Measurements from ENCODE around the gene ACRBP.

Gene ACRBP

DNA sequence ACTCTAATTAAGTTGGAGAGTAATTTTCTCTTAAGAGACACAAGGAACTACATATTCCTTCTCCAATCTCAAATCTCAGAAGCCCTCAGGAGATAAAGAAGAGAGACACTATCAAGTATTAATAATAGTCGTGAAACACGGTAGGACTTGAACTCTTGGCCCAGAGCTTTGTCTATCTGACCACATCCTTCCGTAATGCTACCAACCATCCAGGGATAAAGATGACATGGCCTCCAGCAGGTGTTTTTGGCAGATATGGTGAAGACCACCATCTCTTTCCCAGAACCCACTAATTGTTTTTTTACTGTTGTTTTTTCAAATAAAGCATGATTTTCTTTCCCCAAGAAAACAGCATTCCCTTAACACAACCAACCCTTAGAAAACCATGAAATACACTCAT lies 38.6 kb upstream of the ACRBP start:
- H3K36me3 ChIP-seq (ENCODE audit: insufficient read depth, low read length) = peaks cover 22% of the 10 kb centered on the region
- H3K9me3 ChIP-seq (ENCODE audit: low read depth, low read length) = no peaks in the 10 kb centered on the region
- H3K9ac ChIP-seq (ENCODE audit: insufficient read length) = no peak overlapping the region

DNA sequence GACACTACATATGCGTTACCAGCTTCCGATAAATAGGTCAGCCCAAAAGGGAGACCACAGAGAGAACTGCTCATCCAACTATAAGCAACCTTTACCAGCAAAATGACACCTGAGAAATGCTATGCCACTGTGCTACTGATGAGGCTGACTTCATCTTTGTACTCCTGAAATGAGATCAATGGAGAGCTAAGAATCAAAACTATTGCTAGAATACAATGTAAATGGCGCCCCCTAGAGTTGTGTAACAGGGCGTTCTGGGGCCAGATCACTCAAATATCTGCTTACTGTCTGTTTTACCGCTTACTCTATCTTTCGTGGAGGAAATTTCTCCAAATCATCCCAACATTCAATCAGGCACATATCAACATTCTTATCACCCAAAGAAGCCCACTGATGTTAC lies 37.4 kb upstream of the ACRBP start:
- DNase-seq (ENCODE audit: low read depth, low spot score) = no peak
- no peak overlapping the region for H3K9ac ChIP-seq (ENCODE audit: insufficient read length)
- H3K36me3 ChIP-seq (ENCODE audit: insufficient read depth, low read length) = peaks cover 34% of the 10 kb centered on the region
- no peak overlapping the region for H3K27ac ChIP-seq
- H3K4me3 ChIP-seq = no peak overlapping the region
- no peak for TF ChIP-seq FOXP2 (optimal IDR thresholded peaks at IDR 0.05; ENCODE audit: control extremely low read depth, extremely low read length, insufficient read depth)
- no peak for TF ChIP-seq EZH2 (IDR thresholded peaks at IDR 0.05)
- no peak for TF ChIP-seq POLR2AphosphoS5 (IDR thresholded peaks at IDR 0.05; ENCODE audit: borderline replicate concordance, low read depth, low read length)
- no peaks in the 10 kb centered on the region for H3K9me3 ChIP-seq (ENCODE audit: low read depth, low read length)

More for the DNA sequence above, 38.6 kb upstream of the ACRBP start:
- Histone ChIP-seq H3K4me3 (no peak overlapping the region), H3K27ac (no peak overlapping the region)
- no peak for DNase-seq (ENCODE audit: low read depth, low spot score)
- TF ChIP-seq EZH2 (IDR thresholded peaks at IDR 0.05) = no peak
- TF ChIP-seq POLR2AphosphoS5 (IDR thresholded peaks at IDR 0.05; ENCODE audit: borderline replicate concordance, low read depth, low read length) = no peak
- TF ChIP-seq FOXP2 (optimal IDR thresholded peaks at IDR 0.05; ENCODE audit: control extremely low read depth, extremely low read length, insufficient read depth) = no peak

DNA sequence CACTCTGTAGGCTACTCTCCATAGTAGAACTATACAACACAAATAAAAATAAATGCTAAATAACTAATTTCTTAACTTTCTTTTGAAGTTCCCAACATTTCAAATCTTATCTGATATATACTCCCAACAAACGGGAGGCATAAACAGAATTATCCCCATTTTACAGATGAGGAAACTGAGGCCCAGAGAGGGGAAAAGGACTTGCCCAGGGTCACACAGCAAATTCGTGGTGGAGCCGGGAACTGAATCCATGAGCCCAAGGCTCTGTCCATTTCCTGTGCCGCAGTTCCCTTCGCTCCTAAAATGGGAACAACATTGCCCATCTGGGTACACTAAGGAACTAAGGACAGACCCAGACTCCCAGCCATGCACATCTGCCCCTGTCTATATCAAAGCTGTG lies 29.7 kb upstream of the ACRBP start:
- no peak for DNase-seq (ENCODE audit: low read depth, low spot score)
- peaks cover 91% of the 10 kb centered on the region for H3K36me3 ChIP-seq (ENCODE audit: insufficient read depth, low read length)
- TF ChIP-seq POLR2AphosphoS5 (IDR thresholded peaks at IDR 0.05; ENCODE audit: borderline replicate concordance, low read depth, low read length) = no peak
- TF ChIP-seq EZH2 (IDR thresholded peaks at IDR 0.05) = no peak
- no peak for TF ChIP-seq FOXP2 (optimal IDR thresholded peaks at IDR 0.05; ENCODE audit: control extremely low read depth, extremely low read length, insufficient read depth)
- H3K4me3 ChIP-seq = no peak overlapping the region
- no peak overlapping the region for H3K27ac ChIP-seq
- H3K9ac ChIP-seq (ENCODE audit: insufficient read length) = no peak overlapping the region
- no peaks in the 10 kb centered on the region for H3K9me3 ChIP-seq (ENCODE audit: low read depth, low read length)

DNA sequence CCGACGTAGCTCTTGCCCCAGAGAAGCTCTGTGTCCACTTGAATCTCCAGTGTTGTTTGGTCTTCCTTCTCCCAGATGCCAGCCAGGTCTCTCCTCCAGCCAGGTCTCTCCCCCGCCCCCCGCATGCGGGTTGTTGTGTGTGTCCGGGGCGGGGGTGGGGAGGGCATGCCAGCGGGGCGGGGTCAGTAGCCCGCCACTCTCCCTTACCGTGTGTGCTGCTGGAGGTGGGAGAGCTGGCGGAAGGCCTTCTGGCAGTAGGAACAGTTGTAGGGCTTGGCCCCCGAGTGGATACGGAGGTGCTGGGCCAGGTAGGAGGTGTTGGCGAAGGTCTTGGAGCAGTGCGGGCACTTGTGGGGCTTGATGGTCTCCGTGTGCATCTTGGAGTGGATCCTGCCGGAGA lies 24.9 kb upstream of the ACRBP start:
- Histone ChIP-seq H3K9ac (ENCODE audit: insufficient read length) (no peak overlapping the region), H3K36me3 (ENCODE audit: insufficient read depth, low read length) (peaks cover 99% of the 10 kb centered on the region), H3K4me3 (no peak overlapping the region), H3K27ac (no peak overlapping the region), H3K9me3 (ENCODE audit: low read depth, low read length) (no peaks in the 10 kb centered on the region)
- TF ChIP-seq EZH2 (IDR thresholded peaks at IDR 0.05) (no peak), POLR2AphosphoS5 (IDR thresholded peaks at IDR 0.05; ENCODE audit: borderline replicate concordance, low read depth, low read length) (no peak), FOXP2 (optimal IDR thresholded peaks at IDR 0.05; ENCODE audit: control extremely low read depth, extremely low read length, insufficient read depth) (no peak)
- no peak for DNase-seq (ENCODE audit: low read depth, low spot score)

DNA sequence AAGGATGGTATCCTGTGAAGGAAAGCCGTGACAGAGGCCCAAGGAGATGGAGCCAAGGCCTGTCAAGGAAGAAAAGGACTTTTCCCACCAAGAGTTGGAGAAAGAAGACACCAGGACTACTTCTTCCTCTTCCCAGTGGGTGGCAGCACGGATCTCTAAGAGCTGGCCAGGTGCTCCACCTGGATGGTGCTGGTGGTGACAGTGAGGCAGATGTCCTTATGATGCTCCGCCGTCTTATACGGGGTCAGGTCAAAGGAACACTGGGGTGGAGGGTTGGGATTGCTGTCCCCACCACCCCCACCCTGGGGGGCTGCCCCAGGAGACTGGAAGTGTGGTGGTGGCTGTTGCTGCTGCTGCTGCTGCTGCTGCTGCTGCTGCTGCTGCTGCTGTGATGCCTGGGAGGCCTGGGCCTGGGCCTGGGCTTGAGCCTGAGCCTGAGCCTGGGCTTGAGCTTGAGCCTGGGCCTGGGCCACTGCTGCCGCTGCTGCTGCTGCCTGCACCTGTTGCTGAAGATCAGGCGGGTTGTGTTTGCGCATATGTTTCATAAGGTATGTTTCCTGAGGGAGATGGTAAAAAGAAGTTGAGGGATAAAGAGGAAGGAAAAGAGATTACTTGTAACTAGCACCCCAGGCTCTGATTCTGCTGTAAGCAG lies 20.5 kb upstream of the ACRBP start:
- Histone ChIP-seq H3K9ac (ENCODE audit: insufficient read length) (no peak overlapping the region), H3K9me3 (ENCODE audit: low read depth, low read length) (no peaks in the 10 kb centered on the region), H3K27ac (no peak overlapping the region), H3K36me3 (ENCODE audit: insufficient read depth, low read length) (peaks cover 66% of the 10 kb centered on the region), H3K4me3 (no peak overlapping the region)
- no peak for TF ChIP-seq EZH2 (IDR thresholded peaks at IDR 0.05)
- no peak for TF ChIP-seq POLR2AphosphoS5 (IDR thresholded peaks at IDR 0.05; ENCODE audit: borderline replicate concordance, low read depth, low read length)
- no peak for TF ChIP-seq FOXP2 (optimal IDR thresholded peaks at IDR 0.05; ENCODE audit: control extremely low read depth, extremely low read length, insufficient read depth)
- no peak for DNase-seq (ENCODE audit: low read depth, low spot score)

DNA sequence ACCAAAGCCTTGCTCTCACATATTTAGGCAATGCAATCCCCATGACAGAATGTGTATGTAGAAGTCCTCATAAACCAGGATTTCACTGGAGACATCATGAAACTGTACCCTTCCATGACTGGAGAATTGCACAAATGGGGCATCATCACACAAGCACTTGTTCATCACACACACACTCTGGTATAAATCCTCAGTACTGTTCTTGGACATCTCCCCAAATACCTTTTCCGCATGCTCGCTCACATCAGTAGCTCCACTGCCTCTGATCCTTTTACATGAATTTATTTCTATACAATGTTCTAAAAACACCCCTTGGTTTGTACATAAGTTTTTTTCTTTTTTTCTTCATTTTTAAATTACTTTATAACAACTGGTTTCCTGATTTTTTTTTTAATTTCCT lies 19.0 kb upstream of the ACRBP start:
- Histone ChIP-seq H3K9me3 (ENCODE audit: low read depth, low read length) (no peaks in the 10 kb centered on the region), H3K4me3 (no peak overlapping the region), H3K36me3 (ENCODE audit: insufficient read depth, low read length) (peaks cover 51% of the 10 kb centered on the region), H3K9ac (ENCODE audit: insufficient read length) (no peak overlapping the region), H3K27ac (no peak overlapping the region; the same call in 1 of the 2 replicates)
- no peak for DNase-seq (ENCODE audit: low read depth, low spot score)
- TF ChIP-seq POLR2AphosphoS5 (IDR thresholded peaks at IDR 0.05; ENCODE audit: borderline replicate concordance, low read depth, low read length) (no peak), EZH2 (IDR thresholded peaks at IDR 0.05) (no peak)

DNA sequence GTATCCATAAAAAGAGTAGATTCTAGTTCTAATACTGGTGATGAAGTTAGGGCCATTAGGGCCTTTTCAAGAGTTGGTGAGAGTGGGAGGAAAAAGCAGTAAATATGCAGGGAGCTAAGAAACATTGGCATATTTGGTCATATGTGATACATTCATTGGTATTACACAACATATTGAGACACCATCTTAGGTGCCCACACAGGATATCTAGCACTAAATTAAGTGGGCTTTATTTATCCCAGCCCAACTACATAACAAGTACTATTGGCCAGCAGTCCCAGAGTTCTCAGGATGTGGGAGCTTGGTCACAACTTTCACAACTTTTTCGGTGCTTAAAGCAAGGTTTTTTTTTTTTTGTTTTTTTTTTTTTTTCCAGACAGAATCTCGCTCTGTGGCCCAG lies 17.7 kb upstream of the ACRBP start:
- no peak overlapping the region for H3K9ac ChIP-seq (ENCODE audit: insufficient read length)
- H3K9me3 ChIP-seq (ENCODE audit: low read depth, low read length) = no peaks in the 10 kb centered on the region
- no peak overlapping the region for H3K4me3 ChIP-seq
- TF ChIP-seq EZH2 (IDR thresholded peaks at IDR 0.05) (no peak), FOXP2 (optimal IDR thresholded peaks at IDR 0.05; ENCODE audit: control extremely low read depth, extremely low read length, insufficient read depth) (no peak), POLR2AphosphoS5 (IDR thresholded peaks at IDR 0.05; ENCODE audit: borderline replicate concordance, low read depth, low read length) (no peak; the same call in 1 of the 2 replicates)
- no peak for DNase-seq (ENCODE audit: low read depth, low spot score)
- H3K36me3 ChIP-seq (ENCODE audit: insufficient read depth, low read length) = peaks cover 38% of the 10 kb centered on the region
- 0 out of 2 replicates have a peak overlapping the region, but pooled peaks have one; percentile 12 for H3K27ac ChIP-seq

DNA sequence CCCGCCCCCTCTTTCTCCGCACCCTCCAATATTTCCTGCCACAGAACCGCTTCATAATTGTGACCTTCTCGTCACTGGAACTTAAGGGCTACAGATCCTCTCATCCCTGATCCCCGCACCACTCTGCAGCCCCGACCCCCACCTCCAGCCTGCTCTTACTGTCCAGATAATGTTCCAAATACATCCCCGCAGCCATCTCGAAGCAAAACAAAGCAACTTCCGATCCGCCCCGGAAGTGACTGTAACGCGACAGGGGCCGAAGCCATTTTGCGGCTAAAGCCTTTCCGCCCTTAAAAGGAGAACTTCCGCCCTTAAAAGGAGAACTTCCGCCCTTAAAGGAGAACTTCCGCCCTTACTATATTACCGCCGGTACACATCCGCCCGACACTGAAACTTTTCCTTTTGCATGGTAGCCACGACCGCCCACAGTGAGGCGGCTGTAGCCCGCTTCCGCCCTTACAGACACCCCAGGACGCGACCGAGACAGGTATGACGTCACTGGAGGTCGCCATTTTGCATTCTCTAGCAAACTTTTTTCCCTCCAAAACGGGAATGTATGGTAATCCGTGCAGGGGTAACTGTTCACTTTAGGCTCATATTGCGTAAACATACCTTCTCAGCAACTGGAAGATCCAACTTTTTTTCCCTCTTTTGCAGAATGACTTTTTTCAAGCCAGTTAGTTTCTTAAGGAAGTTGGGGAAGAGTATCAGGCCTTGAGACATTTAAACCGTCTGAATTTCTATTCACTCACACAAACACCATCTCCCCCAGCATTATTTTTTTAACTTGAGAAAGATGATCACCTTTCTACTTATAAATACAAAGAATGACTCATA lies 15.9 kb upstream of the ACRBP start, which contains the start of gene ING4:
Gene ING4 (minus strand): TSS at position 214 of the 837 bp plus-strand sequence. CDS start 18 bp downstream, at position 196.
- TF ChIP-seq POLR2AphosphoS5 (IDR thresholded peaks at IDR 0.05; ENCODE audit: borderline replicate concordance, low read depth, low read length) (peak; percentile 65; the same call in 1 of the 2 replicates), EZH2 (IDR thresholded peaks at IDR 0.05) (no peak)
- Histone ChIP-seq H3K27ac (peak within 1 kb of the TSS; percentile 99), H3K36me3 (ENCODE audit: insufficient read depth, low read length) (peaks cover 20% of the 10 kb centered on the region), H3K9me3 (ENCODE audit: low read depth, low read length) (no peaks in the 10 kb centered on the region), H3K4me3 (peak within 1 kb of the TSS; percentile 87), H3K9ac (ENCODE audit: insufficient read length) (peak within 1 kb of the TSS; percentile 85)
- DNase-seq (ENCODE audit: low read depth, low spot score) = peak; percentile 96
